K562 (cell line): Measurements from ENCODE around the gene SLC25A1. TPM values are rescaled to one million over a fixed set of nuclear protein-coding genes. Genes with fewer than 3 reads are reported as not detected.

Experiments used
- ATAC-seq: fragments of 200-7000 bp; cut with Tn5 transposase; 3 replicates; pipeline ENCODE4 v1.9.1; 2020; ENCODE audit warnings: moderate library complexity
- BruUV-seq: library from RNA; stranded (reverse); fragments of 400-500 nt; replicated peaks from 2 replicates; lab custom pipeline; 2021; lab: Mats Ljungman, UMichigan
- CTCF ChIA-PET: fragments of 300-600 bp; formaldehyde crosslinking; extraction: SDS; loops from one replicate; lab custom pipeline; 2021; ENCODE audit warnings: low intra/inter-chr PET ratio; lab: Yijun Ruan, JAX
- POLR2A ChIA-PET: fragments of 300-600, 350-650 bp; sonication (Branson Sonifier 250); formaldehyde crosslinking; extraction: SDS; loops from one replicate; lab custom pipeline; 2021; ENCODE audit warnings: antibody characterized with exemption, inconsistent platforms; lab: Yijun Ruan, JAX
- DNase-seq, 4 experiments: peaks; one replicate each; pipeline versions ENCODE4 v3.0.0 to v3.0.0-alpha.2; 2011 to 2018; ENCODE audit warnings: low spot score in 3 of 4, mixed read lengths in 3 of 4; ENCODE audit errors: extremely low read depth in 1 of 4
- FAIRE-seq: peaks from 2 replicates; lab custom pipeline; 2011; peaks lifted over from hg19 to GRCh38; lab: Jason Lieb, UNC
- H2AFZ ChIP-seq: 2 replicates; pipeline ENCODE4 v1.6.0; 2011; ENCODE audit warnings: low read depth, low read length, control low read depth, inconsistent platforms
- H3K27ac ChIP-seq: fragments of 200-600 bp; 3 replicates; pipeline ENCODE4 v1.8.0; 2011; ENCODE audit warnings: low read depth, mild to moderate bottlenecking, control low read depth, inconsistent platforms, low read length, moderate library complexity, mixed read lengths; ENCODE audit errors: extremely low read depth
- H3K27me3 ChIP-seq, 2 experiments: fragments of 300-600 bp in 1 of 2; 2 replicates in 1 of 2; 3 replicates in 1 of 2; pipeline versions ENCODE4 v1.6.0 to v1.8.0; 2011; ENCODE audit warnings: inconsistent platforms in 2 of 2, low read length in 2 of 2, mild to moderate bottlenecking in 1 of 2, mixed read lengths in 1 of 2, moderate library complexity in 1 of 2; ENCODE audit not compliant: control insufficient read depth in 2 of 2, insufficient read depth in 2 of 2
- H3K36me3 ChIP-seq: fragments of 300-600 bp; 3 replicates; pipeline ENCODE4 v1.8.0; 2011; ENCODE audit warnings: mild to moderate bottlenecking, low read length, inconsistent platforms; ENCODE audit not compliant: control insufficient read depth, insufficient read depth
- H3K4me1 ChIP-seq, 2 experiments: fragments of 200-600 bp in 1 of 2; replicated peaks in 1 of 2; 2 replicates in 1 of 2; 3 replicates in 1 of 2; pipeline versions ENCODE4 v1.5.1 to v1.8.0; 2011; ENCODE audit warnings: inconsistent platforms in 2 of 2, low read length in 2 of 2, mild to moderate bottlenecking in 1 of 2, mixed read lengths in 1 of 2, moderate library complexity in 1 of 2; ENCODE audit not compliant: control insufficient read depth in 2 of 2, insufficient read depth in 2 of 2
- H3K4me2 ChIP-seq: 2 replicates; pipeline ENCODE4 v1.6.1; 2011; ENCODE audit warnings: low read length, control low read depth, inconsistent platforms, mixed read lengths; ENCODE audit not compliant: insufficient read depth
- H3K4me3 ChIP-seq: fragments of 200-600 bp; sonication (generic), shearing (Covaris generic); 2 replicates; pipeline ENCODE4 v1.5.1; 2016; ENCODE audit warnings: control low read depth, inconsistent platforms
- H3K79me2 ChIP-seq: fragments of 200-600 bp; 3 replicates; pipeline ENCODE4 v1.8.0; 2011; ENCODE audit warnings: low read length, inconsistent platforms; ENCODE audit not compliant: control insufficient read depth, insufficient read depth
- H3K9ac ChIP-seq, 2 experiments: 2 replicates each; pipeline versions ENCODE4 v1.6.0 to v1.6.1; 2011; ENCODE audit warnings: low read depth in 2 of 2, low read length in 2 of 2, control low read depth in 1 of 2, inconsistent platforms in 1 of 2, mild to moderate bottlenecking in 1 of 2, mixed read lengths in 1 of 2; ENCODE audit not compliant: insufficient read depth in 1 of 2
- H3K9me1 ChIP-seq: one replicate; pipeline ENCODE4 v1.6.0; 2011; ENCODE audit warnings: inconsistent platforms, mild to moderate bottlenecking, low read length, moderate library complexity; ENCODE audit not compliant: control insufficient read depth, insufficient read depth
- H3K9me3 ChIP-seq: replicated peaks from 2 replicates; pipeline ENCODE4 v1.5.1; 2011; ENCODE audit warnings: low read depth, low read length, inconsistent platforms; ENCODE audit not compliant: control insufficient read depth, insufficient read depth
- H4K20me1 ChIP-seq: replicated peaks from 2 replicates; pipeline ENCODE4 v1.6.1; 2011; ENCODE audit warnings: low read length, inconsistent platforms, mixed read lengths; ENCODE audit not compliant: control insufficient read depth, insufficient read depth
- CAMTA2 ChIP-seq: fragments of 250-450 bp; sonication (Bioruptor Pico); conservative IDR thresholded peaks from 2 replicates; pipeline ENCODE4 v1.5.1; 2022
- CBX5 ChIP-seq: IDR thresholded peaks from 2 replicates; pipeline ENCODE4 v1.6.1; 2014; ENCODE audit warnings: low read depth, borderline replicate concordance
- CHD2 ChIP-seq: IDR thresholded peaks from 2 replicates; pipeline ENCODE4 v1.6.1; 2011; ENCODE audit warnings: low read depth, low read length
- ELK1 ChIP-seq: sonication (generic); formaldehyde crosslinking; IDR thresholded peaks from 2 replicates; pipeline ENCODE4 v1.8.1; 2022; ENCODE audit warnings: missing genetic modification reagents
- HBP1 ChIP-seq: fragments of 450-650 bp; formaldehyde crosslinking; IDR thresholded peaks from 2 replicates; pipeline ENCODE4 v1.4.0; 2022; ENCODE audit warnings: missing genetic modification characterization
- HDAC6 ChIP-seq: IDR thresholded peaks from 2 replicates; pipeline ENCODE4 v1.6.1; 2012; ENCODE audit warnings: low read depth, mild to moderate bottlenecking, control low read depth, inconsistent platforms, low read length, moderate library complexity
- LARP7 ChIP-seq: fragments of 450-650 bp; IDR thresholded peaks from 2 replicates; pipeline ENCODE4 v1.6.1; 2016
- MLLT1 ChIP-seq, 2 experiments: fragments of 450-650 bp; IDR thresholded peaks; 2 replicates each; pipeline ENCODE4 v1.6.1; 2016
- RFX5 ChIP-seq: IDR thresholded peaks from 2 replicates; pipeline ENCODE4 v1.6.1; 2011; ENCODE audit warnings: low read depth, mild to moderate bottlenecking, improper control_type of control experiment, low read length
- THRAP3 ChIP-seq: fragments of 450-650 bp; IDR thresholded peaks from 2 replicates; pipeline ENCODE4 v1.6.1; 2016; ENCODE audit warnings: mild to moderate bottlenecking, inconsistent platforms, borderline replicate concordance
- USF1 ChIP-seq: sonication (generic); formaldehyde crosslinking; IDR thresholded peaks from 2 replicates; pipeline ENCODE4 v1.9.0; 2022; ENCODE audit warnings: mild to moderate bottlenecking, missing genetic modification reagents
- YBX1 ChIP-seq: fragments of 450-650 bp; IDR thresholded peaks from 2 replicates; pipeline ENCODE4 v1.7.1; 2016; ENCODE audit warnings: mild to moderate bottlenecking
- ZNF347 ChIP-seq: fragments of 450-650 bp; formaldehyde crosslinking; IDR thresholded peaks from 2 replicates; pipeline ENCODE4 v1.4.0; 2020; ENCODE audit warnings: low read depth, mild to moderate bottlenecking, moderate library complexity
- ZNF395 ChIP-seq: fragments of 200-800 bp; sonication (Bioruptor generic); IDR thresholded peaks from 2 replicates; pipeline ENCODE4 v1.6.1; 2017; ENCODE audit warnings: missing genetic modification characterization, missing compliant biosample characterization
- ZNF583 ChIP-seq: fragments of 250-450 bp; sonication (Bioruptor Pico); IDR thresholded peaks from 2 replicates; pipeline ENCODE4 v1.4.0; 2020
- ZNF830 ChIP-seq: fragments of 250-450 bp; sonication (Bioruptor Pico); IDR thresholded peaks from 2 replicates; pipeline ENCODE4 v1.5.0; 2021; ENCODE audit warnings: mild to moderate bottlenecking
- WGBS: fragments of 100-300 bp; shearing (Covaris generic); methylation state at CpG from one replicate; pipeline ENCODE4 v1.1.6; 2016; ENCODE audit warnings: low coverage, mixed read lengths; ENCODE audit not compliant: insufficient coverage; ENCODE audit errors: missing lambda C conversion rate; 5-methylcytosine and 5-hydroxymethylcytosine counted together
- in situ Hi-C: fragments of 300-500 bp; cut with MboI; formaldehyde crosslinking; loops from 4 replicates; pipeline ENCODE4 v1.15.0; 2018; ENCODE audit warnings: inconsistent platforms, mixed read lengths
- intact Hi-C: fragments of 100-400 bp; cut with micrococcal nuclease; formaldehyde crosslinking; loops from 2 replicates; pipeline ENCODE4 v1.14.2; 2022
- polyA plus RNA-seq, 8 experiments: library from polyadenylated mRNA; depleted of rRNA in 4 of 8; stranded (reverse) in 5 of 8; unstranded in 3 of 8; fragments of >200 nt; fragmentation: Nextera tagmentation in 2 of 8; fragmentation: Illumina TruSeq in 1 of 8; extraction: Ambion mirVana in 2 of 8; extraction: Trizol in 1 of 8; gene quantifications; 2 replicates each; pipeline versions ENCODE4 v1.2.1 to v1.2.3, GENCODE V29; 2011 to 2014; ENCODE audit warnings: inconsistent platforms in 1 of 8, missing spikeins in 1 of 8
- total RNA-seq, 7 experiments: library from RNA; depleted of rRNA in 6 of 7; stranded (reverse); fragments of >200 nt in 6 of 7; fragmentation: Illumina TruSeq in 2 of 7; extraction: Trizol in 2 of 7; gene quantifications; 2 replicates each; pipeline versions ENCODE4 v1.2.1 to v1.2.3, GENCODE V29; 2011 to 2021; ENCODE audit warnings: low replicate concordance in 1 of 7

Gene SLC25A1
- total and polyA plus RNA-seq, 9 of the 15 experiments (the other 6 are each of a cell fraction or from before 2014, with no cell fraction given) = 11.0 to 408 (median 110) TPM

GRCh38 chr22:19213001-19213400 is 34.5 kb upstream of the SLC25A1 start (continued):
- TF ChIP-seq ZNF395 (no peak), ZNF830 (CRISPR knock-in tag) (no peak), CBX5 (no peak), USF1 (CRISPR knock-in tag) (no peak), CAMTA2 (CRISPR knock-in tag) (0 out of 2 replicates have a peak, but pooled peaks have one; percentile 38), CHD2 (no peak), ZNF347 (no peak), ZNF583 (no peak)

GRCh38 chr22:19212302-19212870 is 33.9 kb upstream of the SLC25A1 start:
- Histone ChIP-seq H3K4me2 (no peak overlapping the region), H3K79me2 (no peaks in the 10 kb centered on the region), H3K4me3 (no peak overlapping the region), H3K9me3 (no peaks in the 10 kb centered on the region), H2AFZ (no peak overlapping the region), H3K36me3 (no peaks in the 10 kb centered on the region), H3K9me1 (no peaks in the 10 kb centered on the region), H3K27me3 (peaks cover 37 to 41% of the 10 kb centered on the region in 2 experiments), H3K27ac (no peak overlapping the region), H3K4me1 (peaks cover 4 to 7% of the 10 kb centered on the region in 2 experiments), H3K9ac (no peak overlapping the region), H4K20me1 (0 out of 2 replicates have a peak, but pooled peaks cover 7% of the 10 kb centered on the region)
- FAIRE-seq (no peak), DNase-seq (no peak), ATAC-seq (no peak)
- in situ Hi-C loops (no loop called here), intact Hi-C loops (no loop called here)
- ChIA-PET CTCF (interaction anchor here (0.7 kb wide), 1 partner anchor 256 kb away, joined by 6 read pairs; no protein-coding TSS in a partner anchor), POLR2A (interaction anchor here (2.1 kb wide), 1 partner anchor 15 kb away, joined by 6 read pairs; no protein-coding TSS in a partner anchor)
- WGBS = 0% methylated on average over 1 of the region's 1 CpG
- BruUV-seq = no TSS peak
- TF ChIP-seq RFX5 (no peak), YBX1 (no peak), ELK1 (CRISPR knock-in tag) (0 out of 2 replicates have a peak, but pooled peaks have one; percentile 72), HDAC6 (no peak), THRAP3 (peak; percentile 16; the same call in 1 of the 2 replicates), LARP7 (peak; percentile 61; the same call in 1 of the 2 replicates), HBP1 (CRISPR knock-in tag) (0 out of 2 replicates have a peak, but pooled peaks have one; percentile 37), MLLT1 (IDR thresholded peaks at IDR 0.05) (peak; percentile 51 to 61; a peak in 2 of 4 replicates)
